IMR-90 (cell line): ENCODE results near the gene WDR54. TPM values are rescaled to one million over a fixed set of nuclear protein-coding genes. Genes with fewer than 3 reads are reported as not detected.

Experiments used
- ATAC-seq: fragments of 200-7000 bp; cut with Tn5 transposase; 2 replicates; pipeline ENCODE4 v1.9.1; 2020; ENCODE audit warnings: low read depth, mild to moderate bottlenecking, moderate library complexity
- BruUV-seq: library from RNA; stranded (reverse); fragments of 400-500 nt; replicated peaks from 2 replicates; lab custom pipeline; 2021; lab: Mats Ljungman, UMichigan
- CTCF ChIA-PET: fragments of 300-600 bp; formaldehyde crosslinking; extraction: SDS; loops from one replicate; lab custom pipeline; 2021; ENCODE audit warnings: antibody characterized with exemption; lab: Yijun Ruan, JAX
- POLR2A ChIA-PET: fragments of 300-600 bp; sonication (Branson Sonifier 250); formaldehyde crosslinking; loops from one replicate; lab custom pipeline; 2022; ENCODE audit warnings: antibody characterized with exemption; ENCODE audit not compliant: unreplicated experiment; lab: Charles Lee
- DNase-seq: peaks from one replicate; pipeline ENCODE4 v3.0.0; 2013
- H2AFZ ChIP-seq: replicated peaks from 2 replicates; pipeline ENCODE3; 2013; ENCODE audit warnings: low read length, mild to moderate bottlenecking; ENCODE audit not compliant: poor library complexity
- H2AK5ac ChIP-seq: 2 replicates; pipeline ENCODE4 v1.6.1; 2013; ENCODE audit warnings: low read depth, low read length, inconsistent platforms
- H2AK9ac ChIP-seq: replicated peaks from 2 replicates; pipeline ENCODE3; 2013; ENCODE audit warnings: mild to moderate bottlenecking, low read depth, low read length, moderate library complexity; ENCODE audit not compliant: poor library complexity
- H2BK120ac ChIP-seq: 2 replicates; pipeline ENCODE4 v1.6.1; 2013; ENCODE audit warnings: low read depth, low read length, inconsistent platforms
- H2BK15ac ChIP-seq: 3 replicates; pipeline ENCODE4 v1.6.1; 2013; ENCODE audit warnings: low read depth, low read length, inconsistent platforms
- H2BK20ac ChIP-seq: 2 replicates; pipeline ENCODE4 v1.6.1; 2013; ENCODE audit warnings: low read depth, mild to moderate bottlenecking, inconsistent platforms, low read length, moderate library complexity
- H2BK5ac ChIP-seq: 2 replicates; pipeline ENCODE4 v1.6.1; 2013; ENCODE audit warnings: mild to moderate bottlenecking, low read depth, low read length, inconsistent platforms; ENCODE audit not compliant: poor library complexity, severe bottlenecking
- H3K14ac ChIP-seq: replicated peaks from 2 replicates; pipeline ENCODE4 v1.6.1; 2013; ENCODE audit warnings: low read depth, low read length, inconsistent platforms
- H3K18ac ChIP-seq: 2 replicates; pipeline ENCODE4 v1.6.1; 2013; ENCODE audit warnings: low read depth, low read length, control low read depth
- H3K23ac ChIP-seq: 2 replicates; pipeline ENCODE4 v1.6.1; 2013; ENCODE audit warnings: low read depth, low read length, inconsistent platforms
- H3K27ac ChIP-seq: 2 replicates; pipeline ENCODE4 v1.5.1; 2013; ENCODE audit warnings: mild to moderate bottlenecking, control low read depth, low read length; ENCODE audit not compliant: insufficient read depth
- H3K27me3 ChIP-seq: 2 replicates; pipeline ENCODE4 v1.6.1; 2013; ENCODE audit warnings: low read length; ENCODE audit not compliant: control insufficient read depth, insufficient read depth
- H3K36me3 ChIP-seq: 2 replicates; pipeline ENCODE4 v1.6.1; 2013; ENCODE audit warnings: low read length, mixed read lengths; ENCODE audit not compliant: control insufficient read depth, insufficient read depth
- H3K4ac ChIP-seq: 2 replicates; pipeline ENCODE4 v1.6.1; 2013; ENCODE audit warnings: low read depth, low read length, inconsistent platforms
- H3K4me1 ChIP-seq: 2 replicates; pipeline ENCODE4 v1.6.1; 2013; ENCODE audit warnings: low read length, mixed read lengths; ENCODE audit not compliant: control insufficient read depth, insufficient read depth
- H3K4me2 ChIP-seq: 2 replicates; pipeline ENCODE4 v1.6.1; 2013; ENCODE audit warnings: low read depth, mild to moderate bottlenecking, control low read depth, low read length, moderate library complexity
- H3K4me3 ChIP-seq: 2 replicates; pipeline ENCODE4 v1.5.1; 2013; ENCODE audit warnings: low read depth, mild to moderate bottlenecking, control low read depth, low read length, moderate library complexity; ENCODE audit not compliant: insufficient read depth
- H3K56ac ChIP-seq: 2 replicates; pipeline ENCODE4 v1.6.1; 2013; ENCODE audit warnings: low read length, inconsistent platforms; ENCODE audit not compliant: insufficient read depth; ENCODE audit errors: extremely low read depth
- H3K79me1 ChIP-seq, 2 experiments: 2 replicates each; pipeline ENCODE4 v1.6.1; 2013; ENCODE audit warnings: low read length in 2 of 2, inconsistent platforms in 1 of 2, low read depth in 1 of 2
- H3K9ac ChIP-seq: 2 replicates; pipeline ENCODE4 v1.6.1; 2013; ENCODE audit warnings: low read depth, low read length, control low read depth
- H3K9me1 ChIP-seq: 2 replicates; pipeline ENCODE4 v1.6.1; 2013; ENCODE audit warnings: low read length, inconsistent platforms; ENCODE audit not compliant: insufficient read depth
- H3K9me3 ChIP-seq: 2 replicates; pipeline ENCODE4 v1.6.1; 2013; ENCODE audit warnings: low read length; ENCODE audit not compliant: control insufficient read depth, insufficient read depth
- H4K20me1 ChIP-seq: 2 replicates; pipeline ENCODE4 v1.6.1; 2013; ENCODE audit warnings: low read length, inconsistent platforms; ENCODE audit not compliant: insufficient read depth
- H4K5ac ChIP-seq: 2 replicates; pipeline ENCODE4 v1.6.1; 2013; ENCODE audit warnings: mild to moderate bottlenecking, low read depth, low read length, control low read depth
- H4K8ac ChIP-seq, 2 experiments: 2 replicates each; pipeline ENCODE4 v1.6.1; 2013; ENCODE audit warnings: low read depth in 2 of 2, low read length in 2 of 2, control low read depth in 1 of 2, inconsistent platforms in 1 of 2
- H4K91ac ChIP-seq: 2 replicates; pipeline ENCODE4 v1.6.1; 2013; ENCODE audit warnings: low read depth, low read length, inconsistent platforms; ENCODE audit not compliant: insufficient read depth
- CEBPB ChIP-seq: IDR thresholded peaks from 2 replicates; pipeline ENCODE4 v1.6.1; 2012; ENCODE audit warnings: low read depth, low read length, improper control_type of control experiment
- FOS ChIP-seq: fragments of 150-350 bp; IDR thresholded peaks from 2 replicates; pipeline ENCODE4 v1.6.1; 2016; ENCODE audit warnings: low read depth, low read length
- MAFK ChIP-seq: IDR thresholded peaks from 2 replicates; pipeline ENCODE4 v1.6.1; 2012; ENCODE audit warnings: low read depth, low read length, improper control_type of control experiment
- MAZ ChIP-seq: IDR thresholded peaks from 2 replicates; pipeline ENCODE4 v1.6.1; 2012; ENCODE audit warnings: low read depth, mild to moderate bottlenecking, low read length, improper control_type of control experiment, moderate library complexity, borderline replicate concordance
- POLR2A ChIP-seq: IDR thresholded peaks from 2 replicates; pipeline ENCODE4 v1.6.1; 2012; ENCODE audit warnings: mild to moderate bottlenecking, low read depth, low read length
- RAD21 ChIP-seq: IDR thresholded peaks from 2 replicates; pipeline ENCODE4 v1.6.1; 2012; ENCODE audit warnings: low read length, improper control_type of control experiment
- RCOR1 ChIP-seq: IDR thresholded peaks from 2 replicates; pipeline ENCODE4 v1.6.1; 2012; ENCODE audit warnings: mild to moderate bottlenecking, low read length, improper control_type of control experiment; ENCODE audit not compliant: insufficient replicate concordance
- RFX5 ChIP-seq: IDR thresholded peaks from 2 replicates; pipeline ENCODE4 v1.8.0; 2012; ENCODE audit warnings: low read depth, mild to moderate bottlenecking, low read length, moderate library complexity
- SMC3 ChIP-seq: fragments of 150-350 bp; IDR thresholded peaks from 2 replicates; pipeline ENCODE4 v1.6.1; 2016; ENCODE audit warnings: low read depth, mild to moderate bottlenecking, antibody characterized with exemption, low read length, moderate library complexity
- WGBS, 2 experiments: methylation state at CpG; one replicate each; pipeline versions ENCODE4 v1.1.5 to v1.1.7; 2013; ENCODE audit warnings: missing lambda C conversion rate in 2 of 2; ENCODE audit not compliant: insufficient read length in 1 of 2; ENCODE audit errors: extremely low coverage in 2 of 2; 5-methylcytosine and 5-hydroxymethylcytosine counted together
- dilution Hi-C: fragments of 300-500 bp; cut with HindIII; formaldehyde crosslinking; loops from one replicate; pipeline ENCODE4 v1.14.3; 2018; ENCODE audit warnings: low sequenced_read_pairs; ENCODE audit not compliant: unreplicated experiment
- in situ Hi-C: fragments of 300-500 bp; cut with MboI; formaldehyde crosslinking; loops from 3 replicates; pipeline ENCODE4 v1.14.3; 2019; ENCODE audit warnings: low sequenced_read_pairs, inconsistent platforms, mixed read lengths
- intact Hi-C: fragments of 100-400 bp; cut with micrococcal nuclease; formaldehyde crosslinking; loops from 2 replicates; pipeline ENCODE4 v1.10.0; 2022
- polyA plus RNA-seq, 3 experiments: library from polyadenylated mRNA; depleted of rRNA; stranded (reverse); fragments of >200 nt; gene quantifications; 2 replicates each; pipeline ENCODE4 v1.2.3, GENCODE V29; 2012; ENCODE audit warnings: low replicate concordance in 1 of 3
- total RNA-seq: library from RNA; depleted of rRNA; stranded (reverse); fragments of >200 nt; gene quantifications from 2 replicates; pipeline ENCODE4 v1.2.3, GENCODE V29; 2012

WDR54 gene
- total and polyA plus RNA-seq, 2 of the 4 experiments (the other 2 are of a cell fraction), result 47.9 to 57.2 TPM

GRCh38 chr2:74441170-74441689 is 19.7 kb downstream of the WDR54 start:
- TF ChIP-seq RAD21 (no peak), RCOR1 (no peak), FOS (no peak), MAZ (no peak), POLR2A (no peak), RFX5 (no peak), CEBPB (no peak), MAFK (no peak), SMC3 (no peak)
- H2BK20ac ChIP-seq, result no peak overlapping the region
- BruUV-seq, result no TSS peak
- H4K20me1 ChIP-seq, result 0 out of 2 replicates have a peak, but pooled peaks cover 3% of the 10 kb centered on the region
- H3K23ac ChIP-seq, result no peak overlapping the region
- H3K9ac ChIP-seq, result no peak overlapping the region
- 0 out of 2 replicates have a peak overlapping the region, but pooled peaks have one; percentile 73 for H4K91ac ChIP-seq
- H3K4me1 ChIP-seq, result peaks cover 23% of the 10 kb centered on the region
- H2AK5ac ChIP-seq, result no peak overlapping the region
- peaks cover 18 to 36% of the 10 kb centered on the region in 2 experiments for H3K79me1 ChIP-seq
- H4K8ac ChIP-seq, result peak overlapping the region; percentile 87 to 98; a peak in 2 of 4 replicates
- H3K9me1 ChIP-seq, result peaks cover 21% of the 10 kb centered on the region
- H2AFZ ChIP-seq, result peak overlapping the region; percentile 94
- no peaks in the 10 kb centered on the region for H3K36me3 ChIP-seq
- H3K4me3 ChIP-seq, result no peak overlapping the region
- H3K27me3 ChIP-seq, result peaks cover 5% of the 10 kb centered on the region; the same call in 1 of the 2 replicates
- H3K9me3 ChIP-seq, result no peaks in the 10 kb centered on the region
- CTCF ChIA-PET, result no interaction called here
- dilution Hi-C loops, result no loop called here
- 61% methylated on average over 11 of the region's 33 CpGs; no CpG with 5 or more reads in 1 of the 2 experiments for WGBS, 2 experiments
- POLR2A ChIA-PET, result no interaction called here
- in situ Hi-C loops, result no loop called here
- intact Hi-C loops, result no loop called here
- H3K27ac ChIP-seq, result no peak overlapping the region
- H2BK120ac ChIP-seq, result no peak overlapping the region
- no peak overlapping the region for H2BK15ac ChIP-seq
- H3K14ac ChIP-seq, result peak overlapping the region; percentile 66; the same call in 1 of the 2 replicates
- DNase-seq, result no peak
- H2BK5ac ChIP-seq, result no peak overlapping the region
- no peak overlapping the region for H3K18ac ChIP-seq
- ATAC-seq, result no peak
- peak overlapping the region; percentile 81 for H2AK9ac ChIP-seq
- no peak overlapping the region for H3K56ac ChIP-seq
- H3K4ac ChIP-seq, result no peak overlapping the region
- no peak overlapping the region for H3K4me2 ChIP-seq
- H4K5ac ChIP-seq, result peak overlapping the region; percentile 86
